H1 (cell line): ENCODE data around the gene AMMECR1L. TPM values are rescaled to one million over a fixed set of nuclear protein-coding genes. Genes with fewer than 3 reads are reported as not detected.

Experiments
- CTCF ChIA-PET: fragments of 300-600 bp; sonication (Branson Sonifier 250); formaldehyde crosslinking; loops from one replicate; lab custom pipeline; 2021; ENCODE audit not compliant: partially characterized antibody; lab: Charles Lee
- POLR2A ChIA-PET: fragments of 300-600 bp; sonication (Branson Sonifier 250); formaldehyde crosslinking; loops from one replicate; lab custom pipeline; 2021; ENCODE audit warnings: inconsistent platforms; ENCODE audit not compliant: partially characterized antibody; lab: Charles Lee
- DNase-seq, 2 experiments: peaks; one replicate each; pipeline versions ENCODE4 v3.0.0 to v3.0.0-alpha.2; 2010 to 2022; ENCODE audit warnings: low spot score in 2 of 2, low read depth in 1 of 2, mixed read lengths in 1 of 2
- FAIRE-seq: peaks from 2 replicates; lab custom pipeline; 2011; peaks lifted over from hg19 to GRCh38; lab: Jason Lieb, UNC
- H2AFZ ChIP-seq: 2 replicates; pipeline ENCODE4 v1.8.1; 2012; ENCODE audit warnings: low read length, inconsistent platforms
- H2AK5ac ChIP-seq: 2 replicates; pipeline ENCODE4 v1.6.1; 2013; ENCODE audit warnings: low read depth, low read length
- H2BK120ac ChIP-seq: replicated peaks from 2 replicates; pipeline ENCODE3; 2013; ENCODE audit warnings: low read depth, low read length, inconsistent platforms
- H2BK12ac ChIP-seq: 2 replicates; pipeline ENCODE4 v1.6.1; 2013; ENCODE audit warnings: low read depth, low read length
- H2BK15ac ChIP-seq: 2 replicates; pipeline ENCODE4 v1.6.1; 2013; ENCODE audit warnings: low read length
- H2BK20ac ChIP-seq: 2 replicates; pipeline ENCODE4 v1.6.1; 2013; ENCODE audit warnings: low read length
- H2BK5ac ChIP-seq: 2 replicates; pipeline ENCODE4 v1.6.1; 2013; ENCODE audit warnings: low read depth, low read length
- H3K14ac ChIP-seq: 2 replicates; pipeline ENCODE4 v1.6.1; 2013; ENCODE audit warnings: inconsistent platforms; ENCODE audit not compliant: insufficient read length
- H3K18ac ChIP-seq: 2 replicates; pipeline ENCODE4 v1.6.1; 2013; ENCODE audit warnings: low read length; ENCODE audit errors: extremely low read depth
- H3K23ac ChIP-seq: 2 replicates; pipeline ENCODE4 v1.6.1; 2013; ENCODE audit warnings: inconsistent platforms; ENCODE audit not compliant: insufficient read length
- H3K23me2 ChIP-seq: 2 replicates; pipeline ENCODE4 v1.6.1; 2013; ENCODE audit warnings: low read depth, low read length
- H3K27ac ChIP-seq: 2 replicates; pipeline ENCODE4 v1.6.1; 2011; ENCODE audit warnings: low read depth, low read length, inconsistent platforms
- H3K27me3 ChIP-seq, 4 experiments: replicated peaks in 1 of 4; 1 replicate in 1 of 4; 2 replicates in 3 of 4; pipeline versions ENCODE4 v1.6.1 to v1.8.1; 2011 to 2013; ENCODE audit warnings: low read length in 3 of 4, mild to moderate bottlenecking in 3 of 4, inconsistent platforms in 2 of 4, mixed read lengths in 2 of 4, moderate library complexity in 1 of 4; ENCODE audit not compliant: control insufficient read depth in 3 of 4, insufficient read depth in 3 of 4; ENCODE audit errors: extremely low read depth in 1 of 4
- H3K36me3 ChIP-seq, 4 experiments: 2 replicates each; pipeline versions ENCODE4 v1.6.1 to v1.8.1; 2011 to 2013; ENCODE audit warnings: mild to moderate bottlenecking in 4 of 4, low read length in 3 of 4, moderate library complexity in 2 of 4, control low read depth in 1 of 4, inconsistent platforms in 1 of 4; ENCODE audit not compliant: insufficient read depth in 4 of 4, control insufficient read depth in 2 of 4
- H3K4ac ChIP-seq: replicated peaks from 2 replicates; pipeline ENCODE3; 2013; ENCODE audit warnings: low read length, low read depth, mixed read lengths, inconsistent platforms; ENCODE audit not compliant: insufficient read length
- H3K4me1 ChIP-seq, 4 experiments: replicated peaks in 1 of 4; 1 replicate in 1 of 4; 2 replicates in 3 of 4; pipeline versions ENCODE4 v1.6.1 to v1.8.1; 2011 to 2013; ENCODE audit warnings: low read length in 3 of 4, inconsistent platforms in 2 of 4, mixed read lengths in 1 of 4; ENCODE audit not compliant: insufficient read depth in 4 of 4, control insufficient read depth in 3 of 4
- H3K4me2 ChIP-seq, 2 experiments: 2 replicates each; pipeline versions ENCODE4 v1.6.1 to v1.8.1; 2011 to 2013; ENCODE audit warnings: low read depth in 2 of 2, low read length in 2 of 2, control low read depth in 1 of 2, inconsistent platforms in 1 of 2, mild to moderate bottlenecking in 1 of 2; ENCODE audit not compliant: insufficient read depth in 1 of 2
- H3K4me3 ChIP-seq, 4 experiments: fragments of 200-600, 300-600 bp in 1 of 4; sonication (generic), shearing (Covaris generic), sonication (Bioruptor Twin) in 1 of 4; 2 replicates each; pipeline versions ENCODE4 v1.5.1 to v1.8.1; 2011 to 2016; ENCODE audit warnings: low read length in 4 of 4, low read depth in 3 of 4, control low read depth in 2 of 4, inconsistent platforms in 2 of 4, mild to moderate bottlenecking in 2 of 4, mixed read lengths in 1 of 4, moderate library complexity in 1 of 4; ENCODE audit not compliant: insufficient read depth in 2 of 4; ENCODE audit errors: extremely low read depth in 1 of 4
- H3K56ac ChIP-seq: replicated peaks from 2 replicates; pipeline ENCODE3; 2013; ENCODE audit warnings: low read depth, mild to moderate bottlenecking, mixed read lengths, low read length, inconsistent platforms; ENCODE audit not compliant: insufficient read length
- H3K79me1 ChIP-seq: 2 replicates; pipeline ENCODE4 v1.6.1; 2013; ENCODE audit warnings: low read depth, low read length, control low read depth
- H3K79me2 ChIP-seq, 2 experiments: 2 replicates each; pipeline versions ENCODE4 v1.6.1 to v1.8.1; 2012 to 2013; ENCODE audit warnings: low read length in 2 of 2, mild to moderate bottlenecking in 2 of 2, inconsistent platforms in 1 of 2; ENCODE audit not compliant: insufficient read depth in 2 of 2, control insufficient read depth in 1 of 2
- H3K9ac ChIP-seq, 4 experiments: replicated peaks in 1 of 4; 1 replicate in 1 of 4; 2 replicates in 3 of 4; pipeline versions ENCODE4 v1.6.1 to v1.8.1; 2011 to 2013; ENCODE audit warnings: low read depth in 3 of 4, low read length in 3 of 4, control low read depth in 2 of 4, mild to moderate bottlenecking in 2 of 4, moderate library complexity in 2 of 4, inconsistent platforms in 1 of 4; ENCODE audit errors: extremely low read depth in 1 of 4
- H3K9me3 ChIP-seq, 2 experiments: 2 replicates each; pipeline versions ENCODE4 v1.6.1 to v1.8.1; 2012 to 2013; ENCODE audit warnings: mild to moderate bottlenecking in 2 of 2, moderate library complexity in 2 of 2, control low read depth in 1 of 2, inconsistent platforms in 1 of 2, low read depth in 1 of 2, low read length in 1 of 2, mixed read lengths in 1 of 2; ENCODE audit not compliant: insufficient read depth in 2 of 2
- H4K20me1 ChIP-seq, 2 experiments: replicated peaks in 1 of 2; 2 replicates each; pipeline versions ENCODE3 to v1.8.1; 2011 to 2013; ENCODE audit warnings: inconsistent platforms in 2 of 2, low read length in 2 of 2, mild to moderate bottlenecking in 1 of 2; ENCODE audit not compliant: insufficient read depth in 2 of 2, control insufficient read depth in 1 of 2
- H4K5ac ChIP-seq: 2 replicates; pipeline ENCODE4 v1.6.1; 2013; ENCODE audit warnings: low read length, low read depth, mixed read lengths, inconsistent platforms; ENCODE audit not compliant: insufficient read length
- H4K8ac ChIP-seq: 2 replicates; pipeline ENCODE4 v1.8.0; 2013; ENCODE audit warnings: mild to moderate bottlenecking, moderate library complexity, low read length, inconsistent platforms; ENCODE audit not compliant: insufficient read depth; ENCODE audit errors: extremely low read depth
- H4K91ac ChIP-seq: replicated peaks from 2 replicates; pipeline ENCODE3; 2013; ENCODE audit warnings: low read length, mixed read lengths, inconsistent platforms; ENCODE audit not compliant: insufficient read length
- EGR1 ChIP-seq: IDR thresholded peaks from 2 replicates; pipeline ENCODE4 v1.6.1; 2011; ENCODE audit warnings: low read depth, low read length, borderline replicate concordance
- GABPA ChIP-seq: IDR thresholded peaks from 2 replicates; pipeline ENCODE4 v1.6.1; 2011; ENCODE audit warnings: mild to moderate bottlenecking, low read length, moderate library complexity, borderline replicate concordance; ENCODE audit not compliant: insufficient read depth
- GTF2F1 ChIP-seq: IDR thresholded peaks from 2 replicates; pipeline ENCODE4 v1.6.1; 2012; ENCODE audit warnings: low read depth, low read length, improper control_type of control experiment, borderline replicate concordance
- HDAC2 ChIP-seq, 2 experiments: fragments of 300-600 bp in 1 of 2; sonication (generic) in 1 of 2; IDR thresholded peaks; 2 replicates each; pipeline ENCODE4 v1.6.1; 2011 to 2012; ENCODE audit warnings: low read depth in 2 of 2, low read length in 2 of 2, mild to moderate bottlenecking in 2 of 2, moderate library complexity in 2 of 2, borderline replicate concordance in 1 of 2, inconsistent platforms in 1 of 2
- KDM4A ChIP-seq: IDR thresholded peaks from one replicate; pipeline ENCODE4 v1.7.1; 2012; ENCODE audit warnings: low read depth, mild to moderate bottlenecking, moderate library complexity, low read length, inconsistent platforms; ENCODE audit not compliant: severe bottlenecking
- NANOG ChIP-seq: IDR thresholded peaks from 2 replicates; pipeline ENCODE4 v1.6.1; 2011; ENCODE audit warnings: low read length, low read depth, mild to moderate bottlenecking, inconsistent platforms; ENCODE audit not compliant: insufficient read depth, poor library complexity, severe bottlenecking
- RXRA ChIP-seq: IDR thresholded peaks from 2 replicates; pipeline ENCODE4 v1.6.1; 2011; ENCODE audit warnings: low read depth, mild to moderate bottlenecking, low read length, moderate library complexity; ENCODE audit not compliant: insufficient read depth
- SP4 ChIP-seq: IDR thresholded peaks from 2 replicates; pipeline ENCODE4 v1.6.1; 2012; ENCODE audit warnings: low read length, inconsistent platforms
- SUZ12 ChIP-seq: fragments of 200-600 bp; sonication (generic); IDR thresholded peaks from 2 replicates; pipeline ENCODE4 v1.6.1; 2012; ENCODE audit warnings: mild to moderate bottlenecking, inconsistent platforms, low read length, moderate library complexity, mixed read lengths
- TCF12 ChIP-seq: IDR thresholded peaks from 2 replicates; pipeline ENCODE4 v1.6.1; 2011; ENCODE audit warnings: low read depth, mild to moderate bottlenecking, low read length
- polyA plus RNA-seq, 7 experiments: library from polyadenylated mRNA; depleted of rRNA in 3 of 7; stranded (reverse) in 5 of 7; unstranded in 2 of 7; fragments of >200 nt in 5 of 7; fragments of 200-250 nt in 2 of 7; gene quantifications; 1 replicate in 5 of 7; 2 replicates in 1 of 7; 4 replicates in 1 of 7; pipeline versions ENCODE4 v1.2.1 to v1.2.3, GENCODE V29; 2011 to 2013; ENCODE audit warnings: missing spikeins in 2 of 7, mixed read lengths in 2 of 7
- total RNA-seq: library from RNA; stranded (reverse); fragmentation: NEBNext Ultra II Directional; extraction: Animal tissue kit (Norgen Biotek cat#: 25700); gene quantifications from 2 replicates; pipeline ENCODE4 v1.2.1, GENCODE V29; 2021
- TF ChIP-seq, protein P1 (sequence below): IDR thresholded peaks from 2 replicates; pipeline ENCODE4 v1.6.1; 2011; ENCODE audit warnings: low read depth, mild to moderate bottlenecking, low read length; ENCODE audit not compliant: insufficient read depth
- TF ChIP-seq, protein P2 (sequence below): IDR thresholded peaks from 2 replicates; pipeline ENCODE4 v1.6.1; 2012; ENCODE audit warnings: inconsistent platforms
- TF ChIP-seq, protein P3 (sequence below): IDR thresholded peaks from 2 replicates; pipeline ENCODE4 v1.6.1; 2011; ENCODE audit warnings: low read length, improper control_type of control experiment

AMMECR1L gene
- total and polyA plus RNA-seq, 2 of the 8 experiments (the other 6 are each of a cell fraction or from before 2014, with no cell fraction given), result 10.1 to 18.8 TPM

DNA sequence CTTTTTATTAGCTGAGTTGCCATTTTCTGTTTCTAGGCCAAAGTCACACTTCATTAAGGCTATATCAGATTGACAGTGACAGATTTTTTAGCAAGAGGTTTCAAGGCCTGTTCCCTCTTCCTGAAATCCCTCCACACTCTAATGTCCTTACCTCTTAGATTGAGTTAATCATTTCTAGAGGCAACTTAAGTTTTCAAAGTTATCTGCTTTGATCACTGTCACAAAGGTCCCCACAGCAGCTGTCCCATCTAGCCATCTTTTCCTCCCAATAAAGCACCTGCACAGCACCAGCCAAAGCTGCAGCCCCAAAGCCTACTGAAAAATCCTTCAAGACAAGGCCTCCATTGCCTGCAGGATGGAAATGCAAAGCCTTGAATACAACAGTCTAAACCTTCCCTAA is 13.4 kb downstream of the AMMECR1L start:
- DNase-seq (no peak), FAIRE-seq (no peak)
- H4K8ac ChIP-seq, result no peak overlapping the region
- H3K27me3 ChIP-seq, result no peaks in the 10 kb centered on the region
- CTCF ChIA-PET, result no interaction called here
- H2BK12ac ChIP-seq, result no peak overlapping the region
- H3K14ac ChIP-seq, result no peak overlapping the region
- no peak overlapping the region for H2BK15ac ChIP-seq
- no peak overlapping the region for H3K9ac ChIP-seq
- H3K56ac ChIP-seq, result no peak overlapping the region
- peaks cover 7% of the 10 kb centered on the region for H3K79me1 ChIP-seq
- no peak overlapping the region for H4K91ac ChIP-seq
- no peak overlapping the region for H3K4me3 ChIP-seq
- H2BK20ac ChIP-seq, result no peak overlapping the region
- no peak overlapping the region for H4K5ac ChIP-seq
- H2AK5ac ChIP-seq, result no peak overlapping the region
- peaks cover 17 to 55% (median 37%) of the 10 kb centered on the region in 4 experiments; a peak in 7 of 8 replicates for H3K36me3 ChIP-seq
- H3K4me2 ChIP-seq, result no peak overlapping the region
- TF ChIP-seq, protein P1, sequence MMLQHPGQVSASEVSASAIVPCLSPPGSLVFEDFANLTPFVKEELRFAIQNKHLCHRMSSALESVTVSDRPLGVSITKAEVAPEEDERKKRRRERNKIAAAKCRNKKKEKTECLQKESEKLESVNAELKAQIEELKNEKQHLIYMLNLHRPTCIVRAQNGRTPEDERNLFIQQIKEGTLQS, result no peak
- no peak for TF ChIP-seq NANOG
- TF ChIP-seq SP4, result no peak
- TF ChIP-seq, protein P2, sequence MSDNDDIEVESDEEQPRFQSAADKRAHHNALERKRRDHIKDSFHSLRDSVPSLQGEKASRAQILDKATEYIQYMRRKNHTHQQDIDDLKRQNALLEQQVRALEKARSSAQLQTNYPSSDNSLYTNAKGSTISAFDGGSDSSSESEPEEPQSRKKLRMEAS, result no peak
- TF ChIP-seq GTF2F1, result no peak
- no peak for TF ChIP-seq EGR1
- no peak for TF ChIP-seq SUZ12
- TF ChIP-seq GABPA, result no peak
- TF ChIP-seq KDM4A, result no peak
- no peak for TF ChIP-seq HDAC2 (IDR thresholded peaks at IDR 0.05; ENCODE audit: borderline replicate concordance in 1 of 2, low read depth in 2 of 2, low read length in 2 of 2)
- no peak for TF ChIP-seq RXRA
- TF ChIP-seq TCF12, result no peak
- TF ChIP-seq, protein P3, sequence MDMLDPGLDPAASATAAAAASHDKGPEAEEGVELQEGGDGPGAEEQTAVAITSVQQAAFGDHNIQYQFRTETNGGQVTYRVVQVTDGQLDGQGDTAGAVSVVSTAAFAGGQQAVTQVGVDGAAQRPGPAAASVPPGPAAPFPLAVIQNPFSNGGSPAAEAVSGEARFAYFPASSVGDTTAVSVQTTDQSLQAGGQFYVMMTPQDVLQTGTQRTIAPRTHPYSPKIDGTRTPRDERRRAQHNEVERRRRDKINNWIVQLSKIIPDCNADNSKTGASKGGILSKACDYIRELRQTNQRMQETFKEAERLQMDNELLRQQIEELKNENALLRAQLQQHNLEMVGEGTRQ, result no peak
- no peak overlapping the region for H2BK5ac ChIP-seq
- peaks cover 8 to 12% of the 10 kb centered on the region in 2 experiments for H4K20me1 ChIP-seq
- H3K79me2 ChIP-seq, result peaks cover 0 to 49% of the 10 kb centered on the region in 2 experiments; a peak in 3 of 4 replicates
- no peak overlapping the region for H2BK120ac ChIP-seq
- H3K4me1 ChIP-seq, result peaks cover 0 to 5% (median 0%) of the 10 kb centered on the region in 4 experiments; a peak in 1 of 7 replicates
- no peaks in the 10 kb centered on the region for H3K23me2 ChIP-seq
- no peak overlapping the region for H3K23ac ChIP-seq
- no peak overlapping the region for H3K4ac ChIP-seq
- no peak overlapping the region for H3K27ac ChIP-seq
- POLR2A ChIA-PET, result no interaction called here
- no peak overlapping the region for H3K18ac ChIP-seq
- no peak overlapping the region for H2AFZ ChIP-seq
- H3K9me3 ChIP-seq, result no peaks in the 10 kb centered on the region
